ENCODE data around the gene UBE2R2.
"Not testable (repeated sequence)": the region's sequence is repeated elsewhere in the genome, so short reads cannot be mapped to it uniquely, and the experiment has no call there.

UBE2R2 gene

DNA sequence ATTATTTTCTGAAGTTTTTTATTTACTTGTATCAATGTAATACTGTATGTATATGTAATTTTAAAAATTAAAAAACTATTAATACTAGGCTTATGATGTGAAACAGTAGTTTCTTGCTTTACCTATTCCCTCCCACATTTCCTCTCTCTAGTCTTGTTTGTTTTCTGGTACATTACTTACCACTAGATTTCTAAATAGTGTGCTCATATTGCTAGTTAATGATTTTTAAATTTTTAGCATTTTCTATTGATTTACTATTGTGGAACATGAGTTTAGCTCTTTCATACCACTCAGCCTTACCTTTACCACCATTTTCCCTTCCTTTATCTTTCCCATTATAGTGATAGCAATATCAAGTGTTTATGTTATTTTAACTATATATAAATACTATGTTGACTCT lies 39.3 kb downstream of the UBE2R2 start:
- H3K4me3 ChIP-seq, result no peak overlapping the region

DNA sequence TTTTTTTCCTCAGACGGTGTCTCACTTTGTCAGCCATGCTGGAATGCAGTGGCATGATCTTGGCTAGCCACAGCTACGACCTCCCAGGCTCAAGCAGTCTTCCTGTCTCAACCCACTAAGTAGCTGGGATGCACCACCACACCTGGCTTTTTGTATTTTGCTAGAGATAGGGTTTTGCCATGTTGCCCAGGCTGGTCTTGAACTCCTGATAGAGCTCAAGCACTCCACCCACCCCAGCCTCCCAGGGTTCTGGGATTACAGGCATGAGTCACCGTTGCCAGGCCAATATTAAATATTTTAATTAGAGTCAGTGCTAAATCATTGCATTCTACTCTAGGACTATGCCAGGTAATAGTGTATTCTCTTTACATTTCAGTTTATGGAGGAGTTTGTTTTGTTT lies 41.5 kb downstream of the UBE2R2 start:
- H3K27ac ChIP-seq, result no peak overlapping the region
- H3K4me3 ChIP-seq, result no peak overlapping the region
- DNase-seq (ENCODE audit: low spot score), result no peak
- TF ChIP-seq, protein P1, sequence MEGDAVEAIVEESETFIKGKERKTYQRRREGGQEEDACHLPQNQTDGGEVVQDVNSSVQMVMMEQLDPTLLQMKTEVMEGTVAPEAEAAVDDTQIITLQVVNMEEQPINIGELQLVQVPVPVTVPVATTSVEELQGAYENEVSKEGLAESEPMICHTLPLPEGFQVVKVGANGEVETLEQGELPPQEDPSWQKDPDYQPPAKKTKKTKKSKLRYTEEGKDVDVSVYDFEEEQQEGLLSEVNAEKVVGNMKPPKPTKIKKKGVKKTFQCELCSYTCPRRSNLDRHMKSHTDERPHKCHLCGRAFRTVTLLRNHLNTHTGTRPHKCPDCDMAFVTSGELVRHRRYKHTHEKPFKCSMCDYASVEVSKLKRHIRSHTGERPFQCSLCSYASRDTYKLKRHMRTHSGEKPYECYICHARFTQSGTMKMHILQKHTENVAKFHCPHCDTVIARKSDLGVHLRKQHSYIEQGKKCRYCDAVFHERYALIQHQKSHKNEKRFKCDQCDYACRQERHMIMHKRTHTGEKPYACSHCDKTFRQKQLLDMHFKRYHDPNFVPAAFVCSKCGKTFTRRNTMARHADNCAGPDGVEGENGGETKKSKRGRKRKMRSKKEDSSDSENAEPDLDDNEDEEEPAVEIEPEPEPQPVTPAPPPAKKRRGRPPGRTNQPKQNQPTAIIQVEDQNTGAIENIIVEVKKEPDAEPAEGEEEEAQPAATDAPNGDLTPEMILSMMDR (IDR thresholded peaks at IDR 0.05), result no peak

More for the DNA sequence above, 39.3 kb downstream of the UBE2R2 start:
- H3K27ac ChIP-seq, result no peak overlapping the region
- no peak for DNase-seq (ENCODE audit: low spot score)
- TF ChIP-seq, protein P1 (IDR thresholded peaks at IDR 0.05), result no peak

DNA sequence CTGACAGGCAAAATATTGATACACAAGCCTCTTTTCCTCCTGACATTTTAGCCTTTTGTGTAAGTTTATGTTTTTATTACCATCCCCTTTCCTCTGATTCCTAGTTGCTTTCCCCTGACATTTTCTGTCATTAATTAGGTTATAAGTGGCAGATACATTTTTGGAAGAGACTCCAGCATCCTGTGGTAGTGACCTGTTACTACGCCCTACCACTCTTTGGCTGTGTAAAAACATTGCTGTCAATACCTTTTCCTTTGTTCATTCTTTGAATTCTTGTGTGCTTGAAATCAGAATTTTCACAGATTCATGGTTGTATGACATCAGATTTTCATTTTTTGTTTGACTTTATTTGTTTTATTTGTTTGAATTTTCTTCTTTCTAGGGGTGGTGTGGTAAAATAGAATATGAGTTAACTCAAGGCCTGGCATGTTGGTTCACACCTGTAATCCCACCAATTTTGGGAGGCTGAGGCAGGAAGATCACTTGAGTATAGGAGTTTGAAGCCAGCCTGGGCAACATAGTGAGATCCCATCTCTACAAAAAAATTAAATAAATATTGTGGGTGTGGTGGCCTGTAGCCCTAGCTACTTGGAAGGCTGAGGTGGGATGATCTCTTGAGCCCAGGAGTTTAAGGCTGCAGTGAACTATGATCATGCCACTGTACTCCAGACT lies 43.4 kb downstream of the UBE2R2 start:
- TF ChIP-seq, protein P1 (IDR thresholded peaks at IDR 0.05), result no peak
- DNase-seq (ENCODE audit: low spot score), result no peak
- Histone ChIP-seq H3K27ac (no peak overlapping the region), H3K4me3 (no peak overlapping the region)

DNA sequence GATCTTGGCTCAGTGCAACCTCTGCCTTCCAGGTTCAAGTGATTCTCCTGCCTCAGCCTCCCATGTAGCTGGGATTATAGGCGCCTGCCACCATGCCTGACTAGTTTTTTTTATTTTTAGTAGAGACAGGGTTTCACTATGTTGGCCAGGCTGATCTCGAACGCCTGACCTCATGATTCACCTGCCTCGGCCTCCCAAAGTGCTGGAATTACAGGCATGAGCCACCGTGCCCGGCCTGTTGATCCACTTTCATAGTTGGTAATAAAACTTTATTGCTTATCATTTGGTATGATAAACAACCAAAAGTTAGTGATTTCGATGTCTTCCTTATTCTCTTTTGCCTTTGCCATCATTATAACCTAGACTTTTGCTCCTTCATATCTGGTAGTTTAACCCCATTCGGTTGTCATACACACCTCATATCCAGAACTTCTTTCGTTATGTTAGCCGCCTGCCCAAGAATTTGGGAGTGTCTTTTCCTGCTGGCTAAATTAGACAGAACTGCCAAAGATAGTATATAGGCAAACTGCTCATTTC lies 45.0 kb downstream of the UBE2R2 start:
- no peak overlapping the region for H3K4me3 ChIP-seq
- no peak for DNase-seq (ENCODE audit: low spot score)
- TF ChIP-seq, protein P1 (IDR thresholded peaks at IDR 0.05), result no peak
- no peak overlapping the region for H3K27ac ChIP-seq

DNA sequence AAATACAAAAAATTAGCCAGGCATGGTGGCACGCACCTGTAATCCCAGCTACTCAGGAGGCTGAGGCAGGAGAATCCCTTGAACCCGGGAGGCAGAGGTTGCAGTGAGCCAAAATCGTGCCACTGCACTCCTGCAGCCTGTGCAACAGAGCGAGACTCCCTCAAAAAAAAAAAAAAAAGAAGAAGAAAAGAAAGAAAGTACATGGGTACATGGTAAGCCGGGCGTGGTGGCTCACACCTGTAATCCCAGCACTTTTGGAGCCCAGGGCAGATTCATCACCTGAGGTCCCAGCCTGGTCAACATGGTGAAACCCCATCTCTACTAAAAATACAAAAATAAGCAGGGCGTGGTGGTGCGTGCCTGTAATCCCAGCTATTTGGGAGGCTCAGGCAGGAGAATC lies 46.1 kb downstream of the UBE2R2 start:
- not testable (repeated sequence) for H3K27ac ChIP-seq; H3K4me3 ChIP-seq; DNase-seq (ENCODE audit: low spot score)

DNA sequence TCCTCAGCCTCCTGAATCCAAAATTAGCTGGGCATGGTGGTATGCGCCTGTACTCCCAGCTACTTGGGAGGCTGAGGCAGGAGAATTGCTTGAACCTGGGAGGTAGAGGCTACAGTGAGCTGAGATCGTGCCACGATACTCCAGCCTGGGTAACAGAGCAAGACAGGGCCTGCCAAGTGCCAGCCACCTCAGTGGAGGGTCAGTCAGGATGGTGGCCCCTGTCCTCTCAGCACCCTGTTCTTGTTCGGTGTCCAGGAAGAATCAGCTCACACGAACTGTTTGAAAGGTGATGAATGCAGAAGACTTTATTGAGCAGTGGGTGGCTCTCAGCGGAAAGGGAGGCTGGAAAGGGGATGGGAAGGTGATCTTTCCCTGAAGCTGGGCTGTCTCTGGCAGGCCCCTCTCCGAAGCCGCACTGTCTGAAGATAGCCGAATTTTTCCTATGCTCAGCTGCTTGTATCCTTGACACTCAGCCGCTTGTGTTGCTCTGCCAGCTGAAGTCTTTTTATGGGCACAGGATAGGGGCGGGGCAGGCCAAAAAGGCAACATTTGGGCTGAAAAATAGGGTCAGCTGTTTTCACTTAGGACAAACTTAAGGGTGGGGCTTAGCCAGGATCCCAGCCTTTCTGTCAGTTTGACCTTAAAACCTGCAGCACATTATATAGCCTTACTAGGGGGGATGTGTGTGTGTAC lies 50.9 kb downstream of the UBE2R2 start:
- TF ChIP-seq, protein P1 (IDR thresholded peaks at IDR 0.05), result no peak
- H3K4me3 ChIP-seq, result peak overlapping the region; percentile 15
- H3K27ac ChIP-seq, result peak overlapping the region; percentile 7 to 68
- peak; percentile 75 for DNase-seq (ENCODE audit: low spot score)

DNA sequence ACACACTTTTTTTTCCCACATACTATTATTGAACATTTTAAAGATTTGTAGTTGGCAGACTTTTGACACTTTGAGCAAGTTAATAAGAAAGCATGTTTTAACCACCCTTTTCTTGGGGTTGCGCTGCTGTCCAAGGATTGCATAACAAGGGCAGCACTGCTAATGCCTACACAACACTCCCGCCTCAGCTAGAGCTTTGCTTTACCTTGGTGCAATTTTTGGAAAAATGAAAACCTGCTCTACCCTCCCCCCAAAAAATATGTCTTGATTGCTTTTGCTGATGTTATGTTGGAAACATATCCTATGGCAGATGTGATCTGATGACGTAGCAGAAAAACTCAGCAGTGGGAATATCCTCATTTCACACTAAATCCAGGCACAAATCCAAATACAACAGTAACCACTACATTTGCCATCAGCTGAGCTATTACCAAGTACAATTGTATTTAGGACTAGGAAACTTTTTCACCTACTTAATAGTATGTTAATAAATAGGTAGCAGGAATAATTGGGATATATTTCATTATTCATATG lies 51.5 kb downstream of the UBE2R2 start:
- peak overlapping the region in 1 of 2 donors; percentile 68 for H3K27ac ChIP-seq
- TF ChIP-seq, protein P1 (IDR thresholded peaks at IDR 0.05), result no peak
- peak overlapping the region; percentile 15 for H3K4me3 ChIP-seq
- DNase-seq (ENCODE audit: low spot score), result no peak

DNA sequence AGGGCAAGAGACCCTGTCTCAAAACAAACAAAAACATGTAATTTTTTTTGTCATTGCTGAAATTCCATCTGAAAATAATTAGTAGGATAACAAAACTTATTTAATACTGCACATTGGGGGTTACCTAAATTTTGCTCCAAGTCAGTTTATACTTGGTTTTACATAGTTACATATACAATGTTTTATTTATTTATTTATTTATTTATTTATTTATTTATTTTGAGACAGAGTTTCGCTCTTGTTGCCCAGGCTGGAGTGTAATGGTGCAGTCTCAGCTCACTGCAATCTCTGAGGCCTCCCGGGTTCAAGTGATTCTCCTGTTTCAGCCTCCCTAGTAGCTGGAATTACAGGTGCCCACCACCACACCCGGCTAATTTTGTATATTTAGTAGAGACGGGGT lies 52.3 kb downstream of the UBE2R2 start:
- not testable (repeated sequence) for H3K27ac ChIP-seq; H3K4me3 ChIP-seq; DNase-seq (ENCODE audit: low spot score)

All from coronary artery (tissue), 2 donors.